Retinal pigment epithelial cell (primary cell): Measurements from ENCODE around the gene LMO7.
A peak's percentile ranks its signal among the peaks of the same experiment; 100 is the strongest.

Experiments
- DNase-seq: peaks from one replicate; pipeline ENCODE4 v3.0.0-alpha.2; 2010; ENCODE audit warnings: low read depth
- H3K4me3 ChIP-seq: 2 replicates; pipeline ENCODE4 v1.5.1; 2011; ENCODE audit warnings: mild to moderate bottlenecking, low read length, control low read depth, moderate library complexity
- CTCF ChIP-seq: conservative IDR thresholded peaks from 2 replicates; pipeline ENCODE4 v1.5.1; 2011; ENCODE audit warnings: low read depth, low read length, control low read depth, inconsistent platforms

The LMO7 gene

GRCh38 chr13:75715601-75716523 is 79.7 kb downstream of the LMO7 start:
- peak; percentile 23 for DNase-seq
- H3K4me3 ChIP-seq = no peak overlapping the region
- no peak for TF ChIP-seq CTCF

- TF ChIP-seq CTCF = no peak
- no peak overlapping the region for H3K4me3 ChIP-seq
- DNase-seq = no peak
Measured at GRCh38 chr13:75717525-75717924, 81.4 kb downstream of the LMO7 start.

GRCh38 chr13:75721307-75721706 is 85.2 kb downstream of the LMO7 start:
- no peak for TF ChIP-seq CTCF
- no peak overlapping the region for H3K4me3 ChIP-seq
- no peak for DNase-seq

- no peak overlapping the region for H3K4me3 ChIP-seq
- no peak for TF ChIP-seq CTCF
- DNase-seq = no peak
Measured at GRCh38 chr13:75723901-75724300, 87.8 kb downstream of the LMO7 start.

GRCh38 chr13:75724752-75725517 is 88.8 kb downstream of the LMO7 start:
- no peak for TF ChIP-seq CTCF
- H3K4me3 ChIP-seq = no peak overlapping the region
- no peak for DNase-seq

GRCh38 chr13:75725736-75726135 is 89.6 kb downstream of the LMO7 start:
- H3K4me3 ChIP-seq = no peak overlapping the region
- TF ChIP-seq CTCF = no peak
- DNase-seq = peak; percentile 25
